HG02763 (cell line): ENCODE measurements around the gene SYMPK.
A peak's percentile ranks its signal among the peaks of the same experiment; 100 is the strongest.
"Not testable (repeated sequence)": the region's sequence is repeated elsewhere in the genome, so short reads cannot be mapped to it uniquely, and the experiment has no call there.

Experiments used
- ATAC-seq: cut with Tn5 transposase; IDR thresholded peaks from one replicate; pipeline ENCODE4 v1.9.1; 2021; ENCODE audit warnings: mild to moderate bottlenecking, moderate library complexity; ENCODE audit not compliant: unreplicated experiment

Gene SYMPK

DNA sequence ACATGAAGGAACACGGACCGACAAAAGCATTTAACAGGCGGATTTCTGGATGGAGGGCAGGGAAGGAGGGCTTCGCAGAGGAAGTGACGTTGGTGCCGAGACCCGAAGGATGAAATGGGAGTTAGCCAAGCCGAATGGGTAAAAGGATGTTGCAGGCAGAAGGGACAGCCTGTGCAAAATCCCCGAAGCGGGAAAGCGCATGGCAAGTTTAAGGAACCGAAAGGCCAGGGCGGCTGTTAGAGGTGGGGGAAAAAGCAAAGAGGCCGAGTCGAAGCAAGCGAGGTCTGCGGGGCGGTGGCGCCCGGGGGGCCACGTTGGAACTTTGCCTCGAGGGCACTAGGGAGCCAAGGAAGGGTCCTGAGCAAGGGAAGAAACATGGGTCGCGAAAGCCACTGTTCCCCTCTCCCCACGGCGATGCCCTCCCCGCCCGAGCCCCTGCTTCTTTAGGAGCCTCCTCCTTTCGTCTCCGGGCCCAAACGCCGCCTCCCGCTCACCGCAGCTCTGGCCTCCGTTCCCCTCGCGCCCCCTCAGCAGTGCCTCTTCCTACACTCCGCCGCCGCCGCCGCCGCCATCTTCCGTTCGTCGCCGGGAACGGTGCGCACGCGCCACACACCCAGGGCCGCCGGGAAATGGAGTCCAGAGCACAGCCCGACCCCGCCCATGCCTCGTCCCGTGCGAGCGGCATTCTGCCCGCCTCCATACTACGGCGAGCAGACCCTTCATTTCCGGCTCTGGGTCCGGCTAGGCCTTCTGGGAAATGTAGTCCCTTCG, at the start of gene SYMPK:
Gene SYMPK (minus strand): TSS at position 584 of the 771 bp plus-strand sequence. CDS start 8,652 bp downstream, outside the sequence.
- ATAC-seq, result peak; percentile 89

DNA sequence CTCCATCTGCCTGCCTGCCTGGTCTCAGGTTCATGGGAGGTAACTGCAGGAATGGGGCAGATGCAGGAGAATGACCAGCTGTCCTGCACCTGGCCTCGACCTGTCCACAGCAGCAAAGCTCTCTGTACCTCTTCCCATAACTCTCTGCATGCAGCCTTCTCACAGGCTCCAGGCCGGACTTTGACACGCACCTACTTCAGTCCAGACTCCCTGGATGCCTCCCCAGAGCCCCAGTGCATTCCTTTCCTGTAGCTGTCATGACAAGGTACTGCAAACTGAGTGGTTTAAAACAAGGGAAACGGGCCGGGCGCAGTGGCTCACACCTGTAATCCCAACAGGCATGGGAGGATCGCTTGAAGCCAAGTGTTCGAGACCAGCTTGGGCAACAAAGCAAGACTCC, 48.3 kb upstream of the SYMPK start:
- no peak for ATAC-seq

DNA sequence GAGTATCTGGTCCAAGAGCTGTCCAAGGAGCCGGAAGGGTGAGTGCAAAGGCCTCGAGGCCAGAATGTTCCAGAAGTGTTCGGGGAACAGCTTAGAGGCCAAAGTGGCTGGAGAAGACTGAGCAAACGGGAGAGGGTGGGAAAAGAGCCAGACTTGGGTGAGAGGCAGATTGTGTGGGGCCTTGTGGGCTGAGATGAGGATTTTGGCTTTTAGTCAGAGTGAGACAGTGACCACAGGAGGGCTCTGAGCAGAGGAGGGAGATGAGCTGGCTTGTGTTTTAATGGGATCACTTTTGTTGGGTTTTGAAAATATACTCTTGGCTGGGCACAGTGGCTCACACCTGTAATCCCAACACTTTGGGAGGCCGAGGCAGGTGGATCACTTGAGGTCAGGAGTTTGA, 46.0 kb upstream of the SYMPK start:
- ATAC-seq, result no peak

DNA sequence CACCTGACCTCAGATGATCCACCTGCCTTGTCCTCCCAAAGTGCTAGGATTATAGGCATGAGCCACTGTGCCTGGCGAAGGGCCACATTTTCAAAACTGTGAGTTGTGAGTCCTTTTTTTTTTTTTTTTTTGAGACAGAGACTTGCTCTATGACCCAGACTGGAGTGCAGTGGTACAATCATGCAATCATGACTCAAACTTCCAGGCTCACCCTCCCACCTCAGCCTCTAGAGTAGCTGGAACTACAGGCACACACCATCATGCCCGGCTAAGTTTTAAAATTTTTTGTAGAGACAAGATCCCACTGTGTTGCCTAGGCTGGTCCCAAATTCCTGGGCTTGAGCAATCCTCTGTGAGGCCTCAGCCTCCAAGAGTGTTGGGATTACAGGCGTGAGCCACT, 43.3 kb upstream of the SYMPK start:
- ATAC-seq, result no peak

DNA sequence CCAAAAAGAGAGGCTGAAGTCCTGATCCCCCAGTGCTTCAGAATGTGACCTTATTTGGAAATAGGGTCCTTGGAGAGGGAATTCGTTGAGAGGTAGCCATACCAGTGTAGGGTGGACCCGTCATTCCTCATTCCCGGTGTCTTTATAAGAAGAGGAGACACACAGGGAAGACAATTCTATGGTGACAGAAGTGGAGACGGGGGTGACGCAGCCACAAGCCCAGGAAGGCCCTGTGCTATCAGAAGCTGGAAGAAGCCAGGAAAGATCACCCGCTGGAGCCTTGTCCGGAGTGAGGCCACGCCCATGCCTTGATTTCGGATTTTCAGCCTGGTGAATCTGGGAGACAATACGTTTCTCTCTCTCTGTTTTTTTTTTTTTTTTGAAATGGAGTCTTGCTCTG, 42.1 kb upstream of the SYMPK start:
- ATAC-seq, result no peak

DNA sequence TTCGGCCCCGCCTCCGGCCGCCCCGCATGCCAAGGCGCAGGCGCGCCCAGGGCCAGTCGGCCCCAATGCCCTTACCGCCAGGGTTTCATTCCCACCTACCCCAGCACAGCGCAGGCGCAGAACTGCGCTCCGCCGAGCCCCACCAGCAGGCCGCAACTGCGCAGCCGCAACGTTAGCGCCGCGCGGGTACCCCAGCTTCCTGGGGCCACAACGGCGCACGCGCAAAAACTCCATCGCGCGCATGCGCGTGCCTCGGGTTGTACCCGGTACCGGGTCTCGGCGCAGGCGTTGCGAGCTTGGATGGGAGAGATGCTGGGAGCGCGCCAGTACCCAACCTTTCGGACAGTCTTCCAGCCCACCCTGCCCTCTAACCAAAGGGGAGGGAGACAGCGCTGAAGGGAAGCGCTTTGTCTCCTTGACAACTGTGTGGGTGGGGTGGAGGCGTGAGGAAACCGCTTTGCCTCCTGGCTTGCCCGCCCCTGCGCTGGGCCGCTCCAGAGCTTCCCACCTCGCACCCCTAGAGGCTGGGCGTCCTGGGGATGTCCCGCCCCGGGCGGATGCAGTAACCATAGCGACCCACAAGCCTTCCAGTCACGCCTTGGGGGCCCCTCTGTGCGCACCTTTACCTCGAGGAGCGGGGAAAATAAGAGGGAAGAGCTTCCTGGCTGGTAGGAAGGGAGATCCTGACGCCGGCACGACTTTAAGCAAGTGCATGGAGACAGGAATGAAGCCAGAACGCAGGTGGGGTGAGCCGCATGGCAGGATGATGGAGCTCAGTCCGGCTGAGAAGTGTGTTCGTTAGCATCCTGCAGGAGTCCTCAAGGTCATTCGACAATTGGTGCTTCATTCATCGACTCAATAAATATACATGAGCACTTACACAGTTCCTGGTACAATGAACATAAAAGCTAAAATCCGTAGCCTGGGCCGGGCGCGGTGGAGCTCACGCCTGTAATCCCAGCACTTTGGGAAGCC, 40.0 kb upstream of the SYMPK start:
- peak; percentile 87 for ATAC-seq

DNA sequence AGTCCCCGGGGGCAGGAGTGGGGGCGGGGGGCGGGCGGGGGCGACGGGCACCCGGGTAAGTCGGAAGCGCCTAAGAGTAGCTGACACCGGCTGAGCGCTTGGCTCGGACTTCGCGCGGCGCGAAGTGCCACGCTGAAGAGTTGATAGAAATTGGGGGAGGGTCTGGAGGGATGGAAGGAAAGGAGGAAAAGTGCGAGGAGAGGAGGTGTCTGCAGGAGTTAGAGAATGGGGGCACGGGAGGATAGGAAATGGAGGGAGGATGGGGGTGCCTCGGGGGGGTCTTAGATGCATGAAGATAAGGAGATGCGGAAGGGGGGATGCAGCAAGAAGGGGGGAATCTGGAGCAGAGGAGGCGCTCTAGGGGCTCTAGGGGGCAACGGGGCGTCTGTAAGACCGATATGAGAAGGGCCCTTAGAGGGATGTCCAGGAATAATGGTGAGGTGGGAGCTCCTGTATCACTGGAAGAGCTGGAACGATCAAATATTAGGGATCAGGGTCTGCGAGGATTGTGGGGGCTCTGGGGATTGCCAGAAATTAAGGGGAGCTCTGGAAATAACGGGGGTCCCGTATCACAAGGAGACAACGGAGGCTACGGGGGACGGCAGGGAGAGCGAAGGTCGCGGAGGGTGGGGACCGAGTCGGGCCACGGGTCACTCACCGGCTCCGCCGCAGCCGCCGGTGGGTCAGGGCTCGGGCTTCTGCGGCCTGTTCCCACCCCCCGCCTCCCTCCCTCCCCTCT, 39.1 kb upstream of the SYMPK start, which contains the start of gene MYPOP:
Gene MYPOP (minus strand): TSS at position 702 of the 739 bp plus-strand sequence. CDS start 840 bp downstream, outside the sequence.
- no peak for ATAC-seq

DNA sequence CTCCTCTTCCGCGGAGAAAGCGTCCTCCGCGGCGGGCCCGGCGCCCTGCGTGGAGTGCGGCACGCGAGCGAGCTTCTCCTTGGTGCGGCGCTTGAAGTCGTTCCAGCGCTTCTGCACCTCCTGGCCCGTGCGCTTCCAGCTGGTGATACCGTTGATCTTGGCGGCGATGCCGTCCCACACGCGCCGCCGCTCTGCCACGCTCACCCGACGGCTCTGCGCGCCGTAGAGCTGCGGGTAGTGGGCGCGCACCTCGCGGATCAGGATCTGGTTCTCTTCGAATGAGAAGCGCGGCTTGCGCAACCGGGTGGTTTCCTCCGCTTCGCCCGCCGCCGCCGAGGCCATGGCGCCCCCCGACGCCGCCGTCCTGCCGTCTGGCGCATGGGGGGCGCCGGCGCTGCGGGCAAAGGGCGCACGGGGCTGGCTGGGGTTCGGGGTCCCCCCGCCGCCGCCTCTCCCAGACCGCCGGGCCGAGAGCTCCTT, 38.5 kb upstream of the SYMPK start:
- ATAC-seq, result no peak

DNA sequence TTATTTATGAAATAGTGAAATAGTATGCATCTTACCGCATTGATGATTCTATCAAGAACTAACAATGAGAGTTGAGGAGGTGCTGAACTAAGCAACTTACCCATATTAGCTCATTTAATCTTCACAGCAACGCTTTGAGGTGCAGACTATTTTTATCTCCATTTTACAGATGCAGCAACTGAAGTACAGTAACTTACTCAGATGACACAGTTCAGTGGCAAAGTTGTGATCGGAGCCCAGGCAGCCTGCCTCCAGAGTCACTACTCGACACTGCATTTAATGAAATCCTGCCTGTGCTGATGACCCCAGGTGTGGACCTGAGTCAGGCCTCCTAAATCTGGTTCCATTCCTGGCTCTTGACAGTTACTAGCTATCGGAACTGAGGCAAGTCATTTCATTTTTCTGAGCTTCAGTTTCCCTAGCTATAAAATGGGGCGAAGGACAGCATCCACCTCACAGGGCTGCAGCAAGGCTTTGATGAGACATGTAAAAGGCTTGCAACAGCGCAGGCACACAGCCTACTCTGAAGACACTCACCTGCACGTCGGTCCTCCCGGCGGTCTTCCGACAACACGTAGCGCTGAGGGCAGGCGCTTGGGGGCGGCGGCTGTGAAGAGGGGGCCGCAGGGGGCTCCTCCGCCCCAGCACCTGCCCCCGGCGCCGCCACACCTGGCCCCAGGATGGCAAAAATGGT, 37.9 kb upstream of the SYMPK start:
- no peak for ATAC-seq

DNA sequence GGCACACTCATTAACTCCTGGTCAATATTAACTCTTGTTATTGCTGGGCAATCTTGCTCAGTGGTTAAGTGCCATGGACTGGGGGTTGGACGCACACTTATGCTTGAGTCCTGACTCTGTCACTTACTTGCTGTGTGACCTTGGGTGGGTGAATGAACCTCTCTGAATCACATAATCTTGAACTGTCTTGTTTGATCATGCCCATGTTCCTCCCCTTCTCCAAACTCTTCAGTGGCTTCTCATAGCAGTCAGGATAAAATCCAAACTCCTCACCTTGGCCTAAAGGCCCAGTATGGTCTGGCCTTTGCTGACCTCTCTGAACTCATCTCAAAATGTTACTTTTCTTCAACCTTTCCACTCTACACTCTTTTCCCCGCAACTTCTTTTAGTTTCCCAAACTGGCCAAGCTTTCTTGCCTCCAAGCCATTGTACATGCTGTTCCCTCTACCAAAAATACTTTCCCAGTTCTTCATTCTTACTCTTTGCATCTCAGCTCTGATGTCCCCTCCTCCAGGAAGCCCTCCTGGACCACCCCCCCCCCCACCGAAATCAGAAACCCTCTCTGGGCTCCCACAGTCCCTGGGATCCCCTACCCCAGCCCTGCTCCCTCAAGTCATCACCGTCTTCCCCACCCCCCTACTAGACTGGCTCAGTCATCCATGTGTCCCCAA, 37.1 kb upstream of the SYMPK start:
- no peak for ATAC-seq

DNA sequence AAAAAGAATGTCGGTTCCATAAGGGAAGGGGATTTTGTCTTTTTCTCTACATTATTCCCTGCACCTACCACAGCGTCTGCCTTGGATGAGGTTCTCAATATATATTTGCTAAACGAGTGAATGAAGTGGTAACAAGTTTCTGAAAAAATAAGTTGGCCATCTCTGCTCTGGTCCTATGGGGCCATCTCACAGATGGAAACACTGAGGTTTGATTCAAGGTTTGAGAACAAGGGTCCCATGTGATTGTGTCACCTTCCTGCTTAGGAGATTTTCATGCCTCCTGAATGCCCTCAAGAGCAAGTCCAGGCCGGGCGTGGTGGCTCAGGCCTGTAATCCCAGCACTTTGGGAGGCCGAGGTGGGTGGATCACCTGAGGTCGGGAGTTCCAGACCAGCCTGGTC, 36.3 kb upstream of the SYMPK start:
- ATAC-seq, result no peak

DNA sequence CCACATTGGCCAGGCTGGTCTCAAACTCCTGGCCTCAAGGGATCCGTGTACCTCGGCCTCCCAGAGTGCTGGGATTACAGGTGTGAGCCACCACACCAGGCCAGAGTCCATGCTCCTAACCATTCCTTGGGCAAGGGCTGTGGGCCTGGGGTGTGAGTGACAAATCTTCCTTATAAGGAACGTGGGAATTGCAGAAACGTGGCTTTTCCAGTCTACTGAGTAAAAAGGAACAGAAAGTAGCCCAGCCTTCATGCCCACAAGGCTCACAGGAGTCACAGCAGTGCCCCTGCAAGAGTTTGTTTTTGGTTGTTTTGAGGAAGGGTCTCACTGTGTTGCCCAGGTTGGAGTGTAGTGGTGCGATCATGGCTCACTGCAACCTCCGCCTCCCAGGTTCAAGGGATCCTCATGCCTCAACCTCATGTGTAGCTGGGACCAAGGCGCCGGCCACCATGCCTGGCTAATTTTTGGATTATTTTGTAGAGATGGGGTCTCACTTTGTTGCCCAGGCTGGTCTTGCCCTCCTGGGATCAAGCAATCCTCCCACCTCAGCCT, 34.4 kb upstream of the SYMPK start:
- no peak for ATAC-seq

DNA sequence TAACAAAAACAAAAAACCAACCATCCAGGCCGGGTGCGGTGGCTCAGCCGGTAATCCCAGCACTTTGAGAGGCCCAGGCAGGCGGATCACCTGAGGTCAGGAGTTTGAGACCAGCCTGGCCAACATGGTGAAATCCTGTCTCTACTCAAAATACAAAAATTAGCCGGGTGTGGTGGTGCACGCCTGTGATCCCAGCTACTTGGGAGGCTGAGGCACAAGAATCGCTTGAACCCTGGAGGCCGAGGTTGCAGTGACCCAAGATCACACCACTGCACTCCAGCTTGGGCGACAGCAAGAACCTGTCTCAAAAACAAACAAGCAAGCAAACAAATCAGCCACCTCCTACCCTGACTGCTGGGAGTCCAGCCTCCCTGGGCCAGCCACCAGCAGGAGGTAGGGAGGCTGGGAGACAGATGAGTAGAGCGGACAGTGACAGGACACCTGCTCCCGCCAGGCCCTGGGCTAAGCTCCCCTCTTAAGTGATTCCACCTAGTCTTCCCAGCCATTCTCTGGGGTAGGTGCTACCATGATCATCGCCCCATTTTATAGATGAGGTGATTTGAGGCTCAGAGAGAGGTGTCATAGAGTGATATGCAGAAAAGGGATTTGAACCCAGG, 33.1 kb upstream of the SYMPK start:
- ATAC-seq, result not testable (repeated sequence)

DNA sequence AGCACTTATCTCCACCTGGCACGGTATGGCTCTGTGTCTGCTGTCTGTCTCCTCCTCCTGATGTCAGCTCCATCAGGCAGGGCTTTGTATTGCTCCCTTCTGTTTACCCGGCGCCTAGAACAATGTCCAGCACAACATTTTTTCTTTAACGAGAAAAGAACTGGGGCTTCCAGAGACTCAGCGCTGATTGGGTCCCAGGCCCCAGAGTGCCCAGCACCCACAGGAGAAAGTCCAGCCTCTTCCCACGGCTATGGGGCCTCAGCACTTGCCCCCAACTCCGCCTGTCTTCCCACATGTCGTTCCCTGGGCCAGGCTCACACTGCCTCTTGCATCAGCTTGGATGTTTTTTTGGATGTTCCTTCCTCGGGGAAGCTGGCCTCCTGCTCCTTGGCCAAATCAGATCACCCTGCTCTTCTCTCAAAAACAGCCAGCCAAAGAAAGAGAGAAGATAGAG, 32.6 kb upstream of the SYMPK start:
- ATAC-seq, result no peak

DNA sequence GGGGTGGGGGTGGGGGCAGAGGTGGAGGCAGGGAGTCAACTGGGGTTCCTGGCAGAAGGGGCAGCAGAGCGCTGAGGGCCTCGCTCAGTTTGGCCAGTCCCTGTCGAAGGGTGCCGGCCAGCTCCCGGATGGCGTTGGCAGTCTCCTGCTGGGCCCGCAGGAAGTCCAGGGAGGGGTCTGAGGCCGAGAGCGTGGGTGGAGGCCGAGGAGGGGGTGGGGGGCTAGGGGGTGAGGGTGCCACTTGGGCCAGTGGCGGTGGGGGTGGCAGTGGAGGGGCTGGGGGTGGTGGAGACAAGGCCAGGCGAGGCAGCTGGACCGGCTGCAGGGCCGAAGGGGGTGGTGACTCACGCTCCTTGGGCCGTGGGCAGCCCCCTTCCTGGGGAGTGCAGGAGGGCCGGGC, 27.9 kb upstream of the SYMPK start:
- ATAC-seq, result no peak

DNA sequence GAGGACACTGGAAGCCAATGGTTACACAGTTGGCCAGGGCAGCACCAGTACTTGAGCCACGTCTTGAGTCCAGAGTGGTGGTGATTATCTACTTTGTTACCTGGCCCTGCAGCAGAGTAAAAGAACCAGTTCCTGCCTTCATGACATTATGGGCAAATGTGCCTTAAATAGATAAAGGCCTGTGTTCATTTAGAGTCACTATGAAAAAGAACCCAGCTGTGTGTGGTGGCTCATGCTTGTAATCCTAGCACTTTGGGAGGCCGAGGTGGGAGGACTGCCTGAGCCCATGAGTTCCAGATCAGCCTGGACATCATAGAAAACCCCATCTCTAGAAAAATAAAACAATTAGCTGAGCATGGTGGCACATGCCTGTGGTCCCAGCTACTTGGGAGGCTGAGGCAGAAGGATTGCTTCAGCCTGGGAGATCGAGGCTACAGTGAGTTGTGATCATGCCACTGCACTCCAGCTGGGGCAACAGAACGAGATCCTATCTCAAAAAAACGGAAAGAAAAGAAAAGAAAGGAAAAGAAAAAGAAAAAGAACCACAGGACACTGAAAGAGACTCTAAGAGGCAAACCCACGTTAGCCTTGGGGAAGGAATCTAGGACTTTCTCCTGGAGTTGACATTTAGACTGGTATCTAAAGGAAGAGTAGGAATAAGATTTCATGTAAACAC, 26.4 kb upstream of the SYMPK start:
- ATAC-seq, result no peak

DNA sequence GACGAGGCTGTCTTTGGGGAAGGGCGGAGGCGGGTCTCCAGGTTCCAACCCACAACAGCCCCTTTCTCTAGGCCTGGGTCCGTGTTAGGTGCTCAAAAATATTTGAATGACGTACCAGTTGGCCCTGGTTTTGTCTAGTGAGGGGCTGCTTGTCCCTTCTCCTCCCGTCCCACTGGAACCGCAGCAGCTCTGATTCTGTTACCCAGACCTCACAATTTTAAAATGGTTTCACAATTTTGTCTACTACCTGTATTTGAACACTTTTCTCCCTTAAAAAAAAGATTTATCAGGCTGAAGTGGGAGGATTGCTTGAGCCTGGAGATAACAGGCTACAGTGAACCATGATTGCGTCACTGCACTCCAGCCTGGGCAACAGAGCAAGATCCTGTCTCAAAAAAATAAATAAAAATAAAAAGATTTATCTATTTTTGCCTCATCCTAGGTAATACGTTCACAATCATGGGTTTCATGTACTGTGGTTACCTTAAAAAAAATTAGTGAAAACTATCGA, 24.3 kb upstream of the SYMPK start:
- ATAC-seq, result no peak
